Subcutaneous abdominal adipose tissue (tissue), 5 donors: ENCODE measurements around the gene ANAPC10.
"Not testable (repeated sequence)": the region's sequence is repeated elsewhere in the genome, so short reads cannot be mapped to it uniquely, and the experiment has no call there.

Experiments
- H3K27ac ChIP-seq: one replicate; pipeline ENCODE4 v1.7.0; 2013; ENCODE audit warnings: low read depth, mild to moderate bottlenecking, inconsistent platforms, low read length, moderate library complexity
- H3K27me3 ChIP-seq, 5 donors: one replicate each; pipeline ENCODE4 v1.7.0; 2013; ENCODE audit warnings: low read length in 5 of 5, inconsistent platforms in 1 of 5; ENCODE audit not compliant: control insufficient read depth in 5 of 5, insufficient read depth in 4 of 5
- H3K36me3 ChIP-seq, 5 donors: one replicate each; pipeline ENCODE4 v1.7.0; 2013; ENCODE audit warnings: low read length in 5 of 5; ENCODE audit not compliant: control insufficient read depth in 5 of 5, insufficient read depth in 5 of 5
- H3K4me1 ChIP-seq, 5 donors: one replicate each; pipeline ENCODE4 v1.7.0; 2013; ENCODE audit warnings: low read length in 5 of 5, mild to moderate bottlenecking in 3 of 5, moderate library complexity in 1 of 5; ENCODE audit not compliant: control insufficient read depth in 5 of 5, insufficient read depth in 5 of 5
- H3K4me3 ChIP-seq, 5 donors: one replicate each; pipeline ENCODE4 v1.7.0; 2013; ENCODE audit warnings: low read length in 5 of 5, low read depth in 1 of 5
- H3K9ac ChIP-seq, 5 donors: one replicate each; pipeline ENCODE4 v1.7.0; 2013; ENCODE audit warnings: low read length in 5 of 5, mild to moderate bottlenecking in 4 of 5, moderate library complexity in 3 of 5
- H3K9me3 ChIP-seq, 5 donors: one replicate each; pipeline ENCODE4 v1.7.0; 2013; ENCODE audit warnings: low read length in 5 of 5; ENCODE audit not compliant: control insufficient read depth in 5 of 5
- donor health status: healthy.
- donor health status: healthy.
- donor health status: healthy.
- donor health status: healthy.
- donor health status: healthy.

The ANAPC10 gene, protein sequence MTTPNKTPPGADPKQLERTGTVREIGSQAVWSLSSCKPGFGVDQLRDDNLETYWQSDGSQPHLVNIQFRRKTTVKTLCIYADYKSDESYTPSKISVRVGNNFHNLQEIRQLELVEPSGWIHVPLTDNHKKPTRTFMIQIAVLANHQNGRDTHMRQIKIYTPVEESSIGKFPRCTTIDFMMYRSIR

DNA sequence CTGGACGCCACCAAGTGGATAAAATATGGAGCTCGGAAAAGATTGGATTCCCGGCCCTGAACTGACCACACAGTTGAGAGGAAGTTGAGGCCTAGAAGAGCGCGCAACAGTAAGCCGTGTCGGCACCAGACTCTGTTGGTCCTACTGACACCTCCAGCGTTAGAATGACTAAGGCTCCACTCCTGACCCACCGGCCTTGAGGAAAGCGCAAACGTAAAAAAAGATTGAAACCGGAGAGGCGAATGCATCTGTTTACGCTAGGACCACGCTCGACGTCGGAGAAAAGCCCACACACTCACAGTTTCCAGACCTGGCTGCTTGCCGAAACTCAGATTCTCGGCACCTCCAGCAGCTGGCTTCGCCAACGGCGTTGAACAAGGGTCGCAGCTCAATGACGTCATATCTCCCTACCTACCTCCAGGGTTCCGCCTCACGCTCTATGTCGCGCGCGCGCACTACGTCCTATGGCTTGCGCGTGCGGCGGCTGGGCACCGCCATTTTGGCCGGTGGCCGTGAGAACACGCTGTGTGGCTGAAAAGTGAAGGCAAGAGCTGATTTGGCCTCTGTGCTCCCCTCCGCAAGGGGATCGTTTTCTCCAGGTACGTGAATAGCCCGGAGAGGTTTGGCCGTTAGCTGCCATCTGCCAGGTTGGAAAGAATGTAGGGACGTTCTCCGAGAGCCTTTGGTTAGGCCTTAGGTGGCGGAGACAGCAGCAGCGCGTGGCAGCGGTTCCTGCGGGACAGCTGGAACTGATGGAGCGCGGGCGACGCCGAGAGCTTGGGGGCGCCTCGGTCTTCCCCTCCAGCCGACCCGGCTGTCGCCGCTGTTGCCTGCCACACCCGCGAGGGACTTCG is at the start of gene ANAPC10, which contains the start of gene ABCE1:
ANAPC10 (minus strand) TSS at position 376 of the 854 bp plus-strand sequence. CDS start 2,097 bp downstream, outside the sequence.
ABCE1 (plus strand) TSS at position 491 of the 854 bp plus-strand sequence. CDS start 6,102 bp downstream, outside the sequence.
- Histone ChIP-seq H3K9ac (peak within 1 kb of the TSS; percentile 83 to 97 (median 86)), H3K36me3 (peaks cover 17 to 24% (median 20%) of the 10 kb centered on the region in 5 donors), H3K27me3 (no peaks in the 10 kb centered on the region), H3K4me1 (peaks cover 3 to 44% (median 36%) of the 10 kb centered on the region in 5 donors), H3K4me3 (peak within 1 kb of the TSS; percentile 73 to 94 (median 91)), H3K27ac (peak within 1 kb of the TSS; percentile 90), H3K9me3 (peaks cover 3 to 9% (median 9%) of the 10 kb centered on the region in 5 donors)

DNA sequence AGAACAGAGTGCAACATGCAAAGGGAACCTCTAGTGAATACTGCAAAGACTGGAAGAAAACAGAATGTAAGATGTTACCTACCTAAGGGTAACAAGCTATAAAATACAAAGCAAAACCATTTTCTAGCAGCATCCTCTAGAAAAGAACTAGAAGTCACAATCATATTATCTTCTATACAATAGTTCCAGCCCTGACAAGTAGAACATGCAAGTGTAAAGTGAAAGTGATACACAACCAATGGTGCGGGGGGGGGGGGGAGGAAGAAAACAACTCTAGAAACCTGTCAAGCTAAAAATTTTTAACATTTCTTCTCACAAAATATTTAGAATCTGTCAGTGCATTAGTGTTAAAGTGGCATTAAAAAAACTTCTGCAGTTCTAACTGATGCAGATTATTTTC is 38.2 kb upstream of the ANAPC10 start:
- H3K27ac ChIP-seq, H3K9ac ChIP-seq, H3K9me3 ChIP-seq, H3K4me1 ChIP-seq, H3K4me3 ChIP-seq, H3K27me3 ChIP-seq: not testable (repeated sequence)
- peaks cover 30 to 43% (median 37%) of the 10 kb centered on the region in 5 donors for H3K36me3 ChIP-seq

DNA sequence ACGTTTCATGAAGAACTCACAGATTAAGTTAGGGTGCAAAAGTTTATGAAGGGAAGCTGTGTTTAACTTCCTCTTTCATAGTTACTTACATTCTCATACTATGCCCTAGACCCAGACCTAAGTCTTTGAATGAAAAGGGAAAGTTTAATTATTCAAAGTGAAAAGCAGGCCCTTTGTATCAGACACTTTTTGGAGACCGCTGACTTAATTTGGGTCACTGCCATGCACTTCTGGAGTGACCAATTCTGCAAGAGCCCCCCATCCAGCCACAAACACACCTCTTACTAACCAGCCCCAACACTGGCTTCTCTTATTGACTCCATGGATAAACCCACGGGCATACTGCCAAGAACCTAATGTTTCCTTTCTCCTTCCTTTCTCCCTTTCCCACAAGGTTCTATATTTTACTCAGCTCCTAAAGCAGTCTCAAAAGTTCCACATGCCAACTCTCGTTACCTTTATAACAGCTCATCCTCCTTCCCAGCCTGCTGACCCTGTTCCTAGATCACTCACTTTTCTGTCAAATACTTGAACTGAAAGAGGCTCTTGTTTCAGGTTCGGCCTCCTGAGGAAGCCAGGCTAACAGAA is 34.6 kb upstream of the ANAPC10 start:
- Histone ChIP-seq H3K4me3 (no peak overlapping the region), H3K4me1 (peaks cover 0 to 5% (median 4%) of the 10 kb centered on the region in 5 donors), H3K9ac (no peak overlapping the region), H3K27me3 (no peaks in the 10 kb centered on the region), H3K36me3 (peaks cover 8 to 20% (median 14%) of the 10 kb centered on the region in 5 donors), H3K9me3 (no peaks in the 10 kb centered on the region), H3K27ac (no peak overlapping the region)

DNA sequence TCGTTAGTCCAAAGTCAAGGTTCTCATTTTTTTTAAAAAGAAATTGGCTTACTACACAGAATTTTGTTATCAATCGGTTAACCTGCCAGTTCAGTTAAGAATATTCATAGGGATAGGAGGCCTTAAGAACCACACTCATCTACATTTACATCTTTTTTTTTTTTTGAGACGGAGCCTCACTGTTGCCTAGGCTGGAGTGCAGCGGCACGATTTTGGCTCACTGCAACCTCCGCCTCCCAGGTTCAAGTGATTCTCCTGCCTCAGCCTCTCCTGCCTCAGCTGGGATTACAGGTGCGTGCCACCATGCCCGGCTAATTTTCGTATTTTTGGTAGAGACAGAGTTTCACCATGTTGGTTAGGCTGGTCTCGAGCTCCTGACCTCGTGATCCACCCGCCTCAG is 33.9 kb upstream of the ANAPC10 start:
- no peaks in the 10 kb centered on the region for H3K9me3 ChIP-seq
- no peaks in the 10 kb centered on the region for H3K27me3 ChIP-seq
- H3K4me3 ChIP-seq = no peak overlapping the region
- peaks cover 0 to 5% (median 4%) of the 10 kb centered on the region in 5 donors for H3K4me1 ChIP-seq
- peaks cover 9 to 23% (median 14%) of the 10 kb centered on the region in 5 donors for H3K36me3 ChIP-seq
- H3K27ac ChIP-seq = no peak overlapping the region
- H3K9ac ChIP-seq = no peak overlapping the region

DNA sequence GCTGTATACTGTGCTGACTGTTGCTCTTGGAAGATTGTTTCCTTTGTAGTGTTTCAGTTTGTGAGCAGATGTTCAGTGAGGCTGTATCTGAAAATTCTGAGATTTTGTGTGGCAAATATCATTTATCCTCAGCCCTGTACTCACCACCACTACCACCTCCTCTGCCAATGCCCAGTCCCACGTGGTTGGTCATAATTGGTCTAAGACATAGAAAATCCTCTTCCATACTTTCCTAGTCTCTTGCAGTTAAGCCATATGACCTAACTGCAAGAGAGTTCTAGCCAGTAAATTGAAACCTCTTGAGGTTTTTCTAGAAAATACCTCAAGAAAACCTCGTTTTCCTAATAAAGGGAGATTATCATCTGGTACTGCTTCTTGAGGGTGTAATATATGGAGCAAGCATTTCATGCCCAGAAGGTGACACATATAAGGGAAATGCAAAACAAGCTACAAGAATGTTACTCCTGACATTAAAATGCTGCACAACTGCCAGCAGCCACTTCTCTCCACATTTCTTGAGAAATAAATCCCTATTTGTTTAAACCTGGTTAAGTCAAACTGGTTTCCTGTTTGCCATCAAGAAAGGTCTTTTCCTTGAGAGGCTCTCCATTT is 32.9 kb upstream of the ANAPC10 start:
- no peak overlapping the region for H3K27ac ChIP-seq
- no peak overlapping the region for H3K9ac ChIP-seq
- H3K36me3 ChIP-seq = peaks cover 18 to 32% (median 23%) of the 10 kb centered on the region in 5 donors
- H3K27me3 ChIP-seq = no peaks in the 10 kb centered on the region
- H3K4me1 ChIP-seq = peaks cover 0 to 5% (median 4%) of the 10 kb centered on the region in 5 donors
- no peaks in the 10 kb centered on the region for H3K9me3 ChIP-seq
- no peak overlapping the region for H3K4me3 ChIP-seq

DNA sequence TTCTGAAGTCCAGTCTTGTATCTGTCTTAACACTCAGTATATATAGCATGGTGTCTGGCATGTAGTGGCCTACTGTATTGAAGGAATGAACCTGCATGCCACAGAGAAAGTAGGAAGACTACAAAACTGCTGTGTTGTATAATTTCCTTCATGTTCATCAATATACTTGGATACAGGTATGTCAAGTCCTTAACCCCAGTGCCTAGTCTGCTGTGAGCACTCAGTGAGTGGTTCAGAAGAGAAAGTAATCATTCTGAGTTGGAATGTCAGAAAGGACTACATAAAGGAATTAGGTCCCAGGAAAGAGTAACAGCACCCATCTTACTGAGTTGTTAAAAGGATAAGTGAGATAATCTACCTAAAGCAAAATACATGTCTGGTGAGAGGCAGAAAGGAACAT is 32.1 kb upstream of the ANAPC10 start:
- Histone ChIP-seq H3K36me3 (peaks cover 26 to 40% (median 29%) of the 10 kb centered on the region in 5 donors), H3K27ac (no peak overlapping the region)

DNA sequence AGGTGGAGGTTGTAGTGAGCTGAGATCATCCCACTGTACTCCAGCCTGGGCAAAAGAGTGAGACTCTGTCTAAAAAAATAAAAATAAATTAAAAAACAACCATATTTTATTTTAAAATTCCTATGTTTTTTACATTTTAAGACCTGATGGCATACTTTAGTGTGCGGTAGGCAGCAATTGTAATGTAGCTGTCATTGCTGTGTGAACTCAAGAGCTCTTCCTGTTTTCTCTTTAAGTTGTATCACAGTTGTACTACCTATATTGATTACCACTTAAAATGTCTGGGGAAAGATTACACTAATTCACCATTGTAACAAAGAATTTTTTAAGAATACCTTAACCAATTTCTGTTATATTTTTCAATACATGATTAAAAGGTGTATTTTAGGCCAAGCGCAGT is 27.4 kb upstream of the ANAPC10 start:
- no peaks in the 10 kb centered on the region for H3K4me1 ChIP-seq
- H3K36me3 ChIP-seq = peaks cover 53 to 73% (median 59%) of the 10 kb centered on the region in 5 donors
- no peak overlapping the region for H3K4me3 ChIP-seq
- no peaks in the 10 kb centered on the region for H3K9me3 ChIP-seq
- H3K27me3 ChIP-seq = no peaks in the 10 kb centered on the region
- H3K27ac ChIP-seq = no peak overlapping the region
- no peak overlapping the region for H3K9ac ChIP-seq

More for the DNA sequence above, 32.1 kb upstream of the ANAPC10 start:
- Histone ChIP-seq H3K4me3 (no peak overlapping the region), H3K9ac (no peak overlapping the region), H3K4me1 (peaks cover 0 to 5% (median 4%) of the 10 kb centered on the region in 5 donors), H3K27me3 (no peaks in the 10 kb centered on the region), H3K9me3 (no peaks in the 10 kb centered on the region)

DNA sequence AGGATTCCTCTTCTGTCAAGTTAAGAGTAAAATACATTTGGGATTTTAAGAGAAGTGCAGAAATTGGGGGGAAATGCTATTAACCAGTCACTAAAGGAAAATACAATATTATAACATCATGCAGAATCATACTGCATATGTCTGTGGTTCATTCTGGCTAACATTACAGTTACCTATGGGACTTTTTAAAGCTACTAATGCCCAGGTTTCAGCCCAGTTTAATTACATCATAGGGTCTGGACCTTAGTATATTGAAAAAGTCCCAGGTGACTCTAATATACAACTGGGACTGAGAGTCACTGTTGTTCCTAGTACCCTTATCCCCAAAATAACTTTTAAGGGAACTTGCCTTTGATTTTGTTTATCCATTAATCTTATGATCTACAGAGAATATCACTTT is 10.1 kb upstream of the ANAPC10 start:
- H3K27me3 ChIP-seq = no peaks in the 10 kb centered on the region
- H3K4me3 ChIP-seq = no peak overlapping the region
- H3K9ac ChIP-seq = no peak overlapping the region
- H3K9me3 ChIP-seq = no peaks in the 10 kb centered on the region
- H3K36me3 ChIP-seq = peaks cover 37 to 71% (median 64%) of the 10 kb centered on the region in 5 donors
- peaks cover 0 to 7% (median 0%) of the 10 kb centered on the region in 5 donors for H3K4me1 ChIP-seq
- H3K27ac ChIP-seq = no peak overlapping the region

DNA sequence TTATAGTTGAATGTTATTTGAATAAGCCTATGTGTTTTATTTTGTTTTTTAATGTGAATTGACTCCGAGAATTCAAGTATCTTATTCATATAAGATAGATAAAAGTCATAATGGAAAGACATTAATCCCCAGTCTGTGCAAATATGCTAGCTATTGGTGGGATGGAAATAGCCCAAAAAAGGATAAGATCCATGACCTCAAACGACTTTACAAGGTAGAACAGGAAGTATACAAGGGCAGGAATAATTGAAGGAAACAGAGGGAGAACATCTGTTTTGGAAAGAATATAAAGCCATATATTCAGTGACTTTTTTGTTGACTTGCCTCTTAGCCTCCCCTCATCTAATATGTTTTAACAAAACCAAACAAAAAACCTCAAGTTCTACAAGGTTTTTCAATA is 9.1 kb upstream of the ANAPC10 start:
- Histone ChIP-seq H3K27me3 (no peaks in the 10 kb centered on the region), H3K9me3 (no peaks in the 10 kb centered on the region), H3K4me3 (no peak overlapping the region), H3K4me1 (peaks cover 0 to 7% (median under 1%) of the 10 kb centered on the region in 5 donors), H3K9ac (no peak overlapping the region), H3K36me3 (peaks cover 30 to 61% (median 54%) of the 10 kb centered on the region in 5 donors), H3K27ac (no peak overlapping the region)
